Fibroblast of upper back skin (primary cell): ENCODE results near the gene ELOB.

Source experiments
- DNase-seq: peaks from one replicate; pipeline ENCODE4 v3.0.0-alpha.2; 2013

The ELOB gene

DNA sequence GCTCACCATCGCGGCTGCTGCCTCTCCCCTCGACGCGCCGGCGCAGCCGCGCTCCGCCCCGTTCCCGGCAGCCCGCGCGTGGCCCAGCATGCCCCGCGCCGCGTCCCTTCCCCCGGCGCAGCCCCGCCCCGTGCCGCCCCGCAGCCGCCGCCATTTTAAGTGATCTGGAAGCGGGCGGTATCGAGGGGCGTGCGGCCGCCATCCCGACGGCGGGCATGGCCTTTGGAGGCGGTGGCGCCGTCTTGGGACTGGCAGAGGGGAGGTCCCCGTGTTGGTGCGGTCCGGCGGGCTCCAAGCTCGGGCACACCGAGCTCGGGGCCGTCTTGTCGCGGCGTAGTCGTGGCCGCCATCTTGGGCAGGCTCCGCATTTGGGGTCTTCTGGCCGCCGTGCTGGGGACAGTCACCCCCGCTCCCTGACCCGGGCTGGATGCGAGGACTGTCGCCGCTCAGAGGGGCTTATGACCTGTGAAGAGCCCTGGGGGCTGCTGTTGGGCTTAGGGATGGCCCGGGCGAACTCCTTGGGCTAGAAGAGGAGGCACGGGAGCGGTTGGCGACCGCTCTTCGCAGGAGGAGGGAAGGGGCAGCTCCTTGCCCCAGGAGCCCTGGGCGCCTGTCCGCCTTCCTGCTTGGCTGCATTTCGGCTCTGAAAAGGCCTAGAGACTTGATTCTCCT lies at the start of gene ELOB:
ELOB (minus strand) TSS at position 50 of the 672 bp plus-strand sequence; CDS start at position 9, 41 bp downstream.
- peak; percentile 80 for DNase-seq

DNA sequence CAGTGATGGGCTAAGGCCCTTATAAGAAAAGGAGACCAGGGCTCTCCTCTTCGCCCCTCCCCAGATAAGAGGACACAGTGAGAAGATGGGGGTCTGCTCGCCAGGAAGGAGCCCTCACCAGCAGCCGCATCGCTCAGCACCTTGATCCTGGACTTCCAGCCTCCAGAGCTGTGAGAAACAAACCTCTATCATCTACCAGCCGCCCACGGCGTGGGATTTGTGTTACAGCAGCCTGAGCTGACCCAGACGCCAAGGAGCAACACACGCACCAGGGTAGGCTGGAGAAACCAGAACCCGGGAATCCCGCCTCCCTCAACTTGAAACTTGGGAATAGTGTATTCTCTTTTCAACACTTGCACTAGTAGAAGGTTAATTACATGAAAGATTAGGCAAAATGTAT lies 48.8 kb upstream of the ELOB start:
- no peak for DNase-seq

DNA sequence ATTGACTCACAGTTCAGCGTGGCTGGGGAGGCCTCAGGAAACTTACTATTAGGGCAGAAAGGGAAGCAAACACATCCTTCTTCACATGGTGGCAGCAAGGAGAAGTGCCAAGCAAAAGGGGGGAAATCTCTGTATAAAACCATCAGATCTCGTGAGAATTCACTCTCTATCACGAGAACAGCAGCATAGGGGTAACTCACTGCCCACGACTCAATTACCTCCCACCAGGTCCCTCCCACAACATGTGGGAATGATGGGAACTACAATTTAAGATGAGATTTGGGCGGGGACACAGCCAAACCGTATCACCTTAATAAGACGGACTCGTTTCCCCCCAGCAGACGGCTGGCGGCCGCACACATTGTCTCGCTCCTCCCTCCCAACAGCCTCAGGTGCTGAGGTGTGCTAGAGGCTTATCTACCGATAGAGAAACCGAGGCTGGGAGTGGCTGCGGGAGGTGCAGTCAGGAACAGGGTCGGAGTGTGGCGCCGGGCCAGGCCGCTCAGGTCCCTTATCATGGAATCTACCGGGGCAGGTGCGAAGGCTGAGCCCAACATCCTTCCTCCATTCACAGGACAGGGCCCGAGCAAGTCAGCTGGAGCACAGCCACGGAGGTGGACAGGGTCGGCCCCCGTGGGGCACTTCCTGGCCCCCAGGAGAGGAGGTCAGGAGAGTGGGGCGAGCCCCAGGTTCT lies 48.1 kb upstream of the ELOB start:
- DNase-seq, result no peak

DNA sequence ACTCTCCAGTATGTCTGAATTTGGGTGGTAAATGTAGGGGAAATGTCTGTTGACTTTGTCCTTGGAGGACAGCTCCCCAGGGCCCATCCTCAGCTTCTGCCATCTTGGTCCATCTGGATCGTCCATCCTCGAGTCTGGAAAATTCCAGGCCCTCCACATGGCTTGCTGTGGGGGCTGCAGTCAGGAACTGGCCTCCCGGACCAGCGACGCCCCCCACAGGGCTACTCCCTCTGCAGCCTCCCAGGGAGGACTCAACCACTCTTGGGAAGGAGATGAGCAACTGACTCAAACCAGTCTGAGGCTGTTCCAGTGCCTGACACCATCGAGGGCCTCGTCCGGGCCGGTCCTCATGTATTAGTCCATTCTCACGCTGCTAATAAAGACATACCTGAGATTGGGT lies 47.5 kb upstream of the ELOB start:
- DNase-seq, result no peak

DNA sequence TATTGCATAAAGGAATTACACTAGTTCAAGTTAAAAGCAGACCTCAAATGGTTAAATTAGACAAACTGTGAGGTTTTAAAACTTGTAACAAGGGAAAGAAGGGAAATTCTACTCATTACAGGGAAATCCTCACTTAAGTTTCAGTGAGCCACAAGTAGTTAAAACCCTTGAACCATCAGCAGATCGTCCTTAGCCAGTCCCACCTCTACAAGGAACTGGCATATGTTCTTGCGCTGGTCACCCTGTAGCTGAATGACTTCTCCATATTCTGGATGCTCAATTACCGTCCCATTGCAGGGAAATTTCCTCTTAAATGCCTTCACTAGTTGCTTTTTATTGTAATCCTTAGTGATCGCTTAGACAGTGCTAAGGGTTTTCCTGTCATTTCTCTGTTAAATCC lies 45.4 kb upstream of the ELOB start:
- DNase-seq, result no peak

DNA sequence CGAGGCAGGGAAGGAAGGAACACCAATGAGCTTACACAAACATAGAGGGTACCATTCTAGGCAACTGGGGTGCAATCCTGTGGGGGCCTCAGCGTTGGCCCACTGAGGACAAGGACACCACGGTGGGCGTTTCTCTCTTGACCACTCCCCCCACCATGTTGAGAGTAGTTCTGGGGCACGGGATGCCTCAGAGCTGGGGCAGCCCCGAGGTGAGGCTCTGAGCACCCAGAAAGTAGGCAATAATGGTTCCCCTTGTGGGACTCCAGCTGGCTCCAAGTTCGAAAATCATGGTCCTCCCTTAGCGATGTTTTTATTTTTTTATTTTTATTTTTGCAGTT lies 45.0 kb upstream of the ELOB start:
- no peak for DNase-seq

DNA sequence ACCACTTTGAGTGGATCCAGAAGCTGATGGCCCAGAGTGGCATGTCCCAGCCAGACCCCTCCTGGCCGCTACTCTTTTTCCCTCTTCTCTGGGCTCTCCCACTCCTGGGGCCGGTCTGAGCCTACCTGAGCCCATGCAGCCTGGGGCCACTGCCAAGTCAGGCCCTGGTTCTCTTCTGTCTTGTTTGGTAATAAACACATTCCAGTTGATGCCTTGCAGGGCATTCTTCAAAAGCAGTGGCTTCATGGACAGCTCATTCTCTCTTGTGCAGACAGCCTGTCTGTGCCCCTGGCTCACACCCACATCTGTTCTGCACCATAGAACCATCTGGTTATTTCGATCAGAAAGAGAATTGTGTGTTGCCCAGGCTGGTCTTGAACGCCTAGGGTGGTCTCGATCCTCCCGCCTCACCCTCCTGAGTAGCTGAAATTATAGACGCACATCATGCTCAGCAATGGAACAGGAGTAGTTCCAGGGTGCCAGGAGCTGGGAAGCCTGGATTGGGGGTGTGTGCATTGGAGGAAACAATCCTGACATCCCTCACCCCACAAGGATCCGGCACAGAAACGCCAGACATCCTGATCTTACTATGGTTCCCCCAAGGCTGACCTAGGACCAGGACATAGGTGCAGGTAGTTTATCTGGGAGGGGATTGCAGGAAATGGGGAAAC lies 44.5 kb upstream of the ELOB start:
- no peak for DNase-seq

DNA sequence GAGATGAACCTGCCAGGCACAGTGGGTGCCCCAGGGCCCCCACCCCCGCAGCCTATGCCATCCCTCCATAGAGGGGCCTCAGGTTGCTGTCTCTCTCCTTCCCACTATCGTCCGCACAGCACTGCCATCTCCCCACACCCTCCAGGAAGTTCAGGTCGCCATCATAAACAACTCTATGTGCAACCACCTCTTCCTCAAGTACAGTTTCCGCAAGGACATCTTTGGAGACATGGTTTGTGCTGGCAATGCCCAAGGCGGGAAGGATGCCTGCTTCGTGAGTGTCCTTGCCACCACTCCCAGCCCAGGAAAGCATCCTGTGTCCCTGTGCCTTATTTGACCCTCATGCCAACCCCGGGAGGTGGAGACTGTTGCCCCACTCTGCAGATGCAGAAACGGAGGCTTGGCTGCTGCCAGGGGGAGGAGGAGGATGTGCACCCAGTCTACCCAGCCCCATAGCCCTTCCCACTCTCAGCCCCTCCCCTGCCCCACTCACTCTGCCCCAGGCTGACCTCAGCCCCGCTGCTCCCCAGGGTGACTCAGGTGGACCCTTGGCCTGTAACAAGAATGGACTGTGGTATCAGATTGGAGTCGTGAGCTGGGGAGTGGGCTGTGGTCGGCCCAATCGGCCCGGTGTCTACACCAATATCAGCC lies 43.9 kb upstream of the ELOB start:
- no peak for DNase-seq

DNA sequence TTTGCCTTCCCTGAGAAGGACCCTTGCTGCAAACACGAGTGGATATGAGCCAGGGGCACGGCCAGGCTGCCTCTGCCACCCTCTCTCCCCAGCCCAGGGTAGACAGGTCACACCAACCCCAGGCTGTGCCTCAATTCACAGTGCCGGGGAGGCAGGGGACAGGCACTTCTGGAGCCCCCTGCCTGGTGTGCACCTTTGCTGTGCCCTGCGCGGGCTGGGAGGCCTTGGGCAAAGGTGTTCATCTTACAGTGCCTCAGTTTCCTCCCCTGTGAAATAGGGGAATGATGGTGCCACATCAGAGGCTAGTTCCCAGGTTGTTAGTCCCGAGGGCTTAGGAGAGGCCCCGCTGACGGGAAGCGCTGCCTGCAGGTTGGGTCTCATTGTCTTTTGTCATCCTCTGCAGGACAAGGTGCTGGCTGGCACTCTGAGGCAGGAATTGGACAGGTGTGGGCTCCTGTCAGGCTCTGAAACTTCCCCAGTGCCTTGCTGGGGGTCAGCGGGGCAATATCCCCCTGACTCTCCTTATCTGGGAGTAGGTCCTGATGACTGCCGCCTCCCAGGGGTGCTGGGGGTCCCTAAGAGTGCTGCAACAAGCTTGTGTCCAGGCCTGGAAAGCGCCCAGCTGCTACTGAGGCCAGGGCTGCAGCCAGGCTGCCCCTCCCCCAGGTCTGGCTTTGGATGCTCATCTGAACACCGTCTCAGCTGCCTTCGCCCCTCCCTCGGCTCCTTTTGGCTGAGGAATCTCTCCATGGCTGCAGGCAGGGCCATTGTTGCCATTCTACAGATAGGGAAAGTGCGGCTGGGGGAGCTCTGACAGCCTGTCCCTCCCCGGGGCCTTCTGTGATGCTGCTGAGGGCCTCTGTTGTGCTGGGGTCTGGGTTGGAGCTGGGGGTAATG lies 43.1 kb upstream of the ELOB start:
- DNase-seq, result no peak

DNA sequence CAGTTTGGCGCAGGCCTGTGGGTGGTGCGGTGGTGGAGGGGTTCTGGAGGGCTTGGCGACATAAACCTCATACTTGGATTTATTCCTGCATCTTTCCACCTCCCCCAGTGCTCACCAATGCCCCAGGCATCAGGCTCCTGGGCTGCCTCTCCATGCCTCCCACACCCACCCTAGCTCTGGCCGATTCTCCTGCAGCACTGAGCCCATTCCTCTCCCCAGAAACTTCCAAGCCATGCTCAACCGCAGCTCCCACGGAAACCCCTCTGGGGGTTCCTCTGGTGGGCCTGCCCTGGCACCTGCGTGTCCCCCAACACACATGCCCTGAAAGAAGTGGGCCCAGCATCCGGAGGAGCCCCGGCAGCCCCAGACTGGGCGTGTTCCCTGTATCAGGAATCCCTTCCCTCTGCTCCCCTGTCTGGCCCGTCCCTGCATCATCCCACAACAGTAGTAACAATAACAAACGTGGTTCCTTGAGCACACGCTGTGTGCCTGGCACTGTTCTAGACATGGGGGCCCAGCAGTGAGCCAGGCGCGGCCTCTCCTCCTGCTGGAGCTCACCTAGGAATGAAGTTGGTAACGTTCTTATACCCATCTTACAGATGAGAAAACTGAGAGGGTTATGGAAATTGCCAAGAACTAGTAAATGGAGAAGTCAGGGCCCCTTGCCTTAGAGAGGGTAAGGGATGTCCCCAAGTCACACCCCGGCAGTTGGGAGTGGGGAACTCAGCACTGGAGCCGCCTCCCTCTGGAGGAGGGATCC lies 42.3 kb upstream of the ELOB start:
- DNase-seq, result no peak

DNA sequence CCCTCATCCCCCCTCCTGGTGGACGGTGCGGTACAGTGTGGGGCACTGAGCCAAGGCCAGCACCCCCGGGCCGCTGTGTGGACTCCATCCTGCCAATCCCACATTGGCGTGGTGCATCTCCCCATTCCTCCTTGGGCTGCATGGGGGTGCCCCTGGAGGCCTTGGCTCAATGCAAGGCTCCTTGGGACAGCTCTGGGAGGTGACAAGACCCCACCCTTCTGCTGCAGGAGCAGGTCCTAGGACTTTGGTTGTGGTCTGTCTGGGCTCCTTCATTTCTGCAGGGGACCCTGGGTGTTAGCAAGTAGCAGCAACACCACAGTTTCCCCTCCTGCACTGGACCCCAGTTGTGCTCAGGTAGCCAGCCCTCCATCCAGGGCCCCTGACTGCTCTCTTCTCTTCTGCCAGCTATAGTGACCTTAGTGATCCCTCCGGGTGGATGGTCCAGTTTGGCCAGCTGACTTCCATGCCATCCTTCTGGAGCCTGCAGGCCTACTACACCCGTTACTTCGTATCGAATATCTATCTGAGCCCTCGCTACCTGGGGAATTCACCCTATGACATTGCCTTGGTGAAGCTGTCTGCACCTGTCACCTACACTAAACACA lies 41.3 kb upstream of the ELOB start:
- no peak for DNase-seq

DNA sequence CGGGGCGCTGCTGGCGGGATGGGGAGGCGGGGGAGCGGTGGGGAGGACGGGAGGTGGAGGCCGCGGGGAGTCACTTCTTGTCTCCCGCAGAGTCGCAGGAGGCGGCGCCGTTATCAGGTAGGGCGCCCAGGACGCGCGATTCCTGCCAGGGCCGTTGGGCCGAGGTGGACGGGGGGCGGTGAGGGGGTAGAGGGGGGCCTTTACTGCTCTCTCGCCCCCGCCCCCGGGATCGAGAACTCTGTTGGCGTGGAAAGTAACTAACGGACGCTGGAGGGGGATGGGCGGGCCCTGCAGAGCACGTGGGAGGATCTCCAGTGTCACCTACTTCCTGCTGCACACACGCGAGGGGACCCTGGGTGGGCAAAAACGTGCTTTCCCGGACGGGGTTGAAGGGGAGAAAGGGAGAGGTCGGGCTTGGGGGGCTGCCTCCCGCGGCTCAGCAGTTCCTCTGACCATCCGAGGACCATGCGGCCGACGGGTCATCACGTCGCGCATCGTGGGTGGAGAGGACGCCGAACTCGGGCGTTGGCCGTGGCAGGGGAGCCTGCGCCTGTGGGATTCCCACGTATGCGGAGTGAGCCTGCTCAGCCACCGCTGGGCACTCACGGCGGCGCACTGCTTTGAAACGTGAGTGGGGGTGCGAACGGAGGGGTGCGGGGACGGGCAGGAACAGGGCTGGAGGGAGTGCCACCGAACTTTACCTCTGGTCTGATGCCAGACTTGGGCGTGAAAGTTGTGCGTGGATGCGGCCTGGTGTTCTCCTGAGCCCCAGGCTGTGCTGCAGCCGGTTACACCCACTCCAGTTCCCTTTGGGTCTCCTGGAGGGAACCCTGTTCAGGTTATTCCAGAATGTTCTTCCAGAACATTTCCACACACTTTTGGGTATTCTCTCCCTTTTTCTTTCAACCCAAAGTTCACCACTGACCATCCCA lies 40.5 kb upstream of the ELOB start:
- DNase-seq, result no peak

DNA sequence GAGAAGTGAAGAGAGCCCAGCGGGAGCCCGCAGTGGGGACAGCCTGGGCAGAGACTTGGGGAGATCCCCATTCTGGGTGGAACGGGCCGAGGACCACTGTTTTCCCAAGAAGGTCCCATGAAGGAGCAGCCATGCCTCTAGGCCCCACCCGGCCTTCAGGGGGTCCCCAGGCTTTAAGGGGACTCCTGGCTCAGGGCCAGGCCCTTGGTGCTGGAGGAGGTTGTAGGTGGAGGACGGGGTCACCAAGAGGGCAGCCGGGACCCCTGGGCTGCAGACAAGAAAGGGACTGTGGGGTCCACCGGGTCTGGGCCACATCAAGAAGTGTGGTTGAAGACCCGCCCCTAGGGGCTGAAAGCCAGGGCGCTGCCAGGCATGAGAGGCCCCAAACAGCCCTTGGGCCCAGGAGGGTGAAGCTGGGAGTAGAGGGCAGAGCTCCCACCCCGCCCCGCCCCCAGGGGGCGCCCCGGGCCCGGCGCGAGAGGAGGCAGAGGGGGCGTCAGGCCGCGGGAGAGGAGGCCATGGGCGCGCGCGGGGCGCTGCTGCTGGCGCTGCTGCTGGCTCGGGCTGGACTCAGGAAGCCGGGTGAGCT lies 39.8 kb upstream of the ELOB start, which contains the start of gene PRSS21:
PRSS21 (plus strand) TSS at position 487 of the 589 bp plus-strand sequence; CDS start at position 519, 32 bp downstream.
- no peak for DNase-seq

DNA sequence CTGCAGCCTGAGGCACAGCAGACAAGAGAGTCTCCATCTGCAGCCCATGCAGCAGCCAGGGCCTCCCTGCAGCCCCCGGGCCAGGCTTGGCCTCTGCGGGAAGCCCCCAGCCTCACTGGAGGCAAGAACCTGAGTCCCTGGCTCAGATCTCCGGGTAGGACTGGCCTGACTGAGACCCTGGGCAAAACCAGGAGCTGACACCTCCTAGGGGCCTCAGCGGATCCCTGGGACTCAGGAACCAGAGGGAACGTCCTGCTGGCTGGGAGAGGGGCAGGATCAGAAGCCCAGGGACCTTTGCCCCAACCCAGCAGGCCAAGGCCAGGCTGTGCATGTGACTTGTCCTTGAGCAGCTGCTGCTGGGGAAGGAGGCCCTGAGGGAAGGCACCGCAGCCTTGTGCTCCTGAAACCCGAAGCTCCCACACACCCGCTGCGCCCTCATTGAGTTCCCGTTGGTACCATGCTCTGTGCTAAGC lies 38.3 kb upstream of the ELOB start:
- DNase-seq, result no peak

DNA sequence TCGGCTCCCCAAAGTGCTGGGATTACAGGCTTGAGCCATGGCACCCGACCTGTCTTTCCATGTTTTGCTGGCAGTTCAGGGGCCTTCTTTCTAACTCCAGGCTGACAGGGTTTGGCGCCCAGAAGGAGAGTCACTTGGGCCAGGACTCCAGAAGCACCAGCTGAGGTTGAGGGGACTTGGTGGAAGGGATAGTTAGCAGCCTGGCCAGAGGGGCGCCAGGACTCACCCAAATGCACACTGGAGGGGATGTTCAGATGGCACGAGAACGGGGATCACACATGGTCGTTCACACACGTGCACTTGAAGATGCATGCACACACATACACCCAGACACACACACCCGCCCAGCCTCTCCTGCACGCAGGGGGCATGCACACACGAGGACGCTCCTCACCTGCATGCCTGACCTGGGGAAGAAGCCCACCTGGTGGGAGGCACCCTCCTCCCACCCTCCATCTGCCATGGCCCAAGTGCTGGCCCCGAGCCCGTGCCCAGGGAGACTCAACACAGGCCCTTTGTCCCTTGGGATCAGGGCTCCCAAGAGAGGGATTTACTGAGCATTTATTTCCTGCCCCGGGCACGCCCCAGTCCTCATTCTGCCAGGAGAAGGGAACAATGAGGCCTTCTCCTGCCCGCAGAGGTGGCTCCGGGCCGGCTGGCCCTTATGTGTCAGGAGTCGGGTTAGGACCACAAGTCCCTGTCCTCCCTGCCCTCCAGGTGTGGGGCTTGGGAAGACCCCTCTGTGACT lies 37.6 kb upstream of the ELOB start:
- DNase-seq, result no peak

DNA sequence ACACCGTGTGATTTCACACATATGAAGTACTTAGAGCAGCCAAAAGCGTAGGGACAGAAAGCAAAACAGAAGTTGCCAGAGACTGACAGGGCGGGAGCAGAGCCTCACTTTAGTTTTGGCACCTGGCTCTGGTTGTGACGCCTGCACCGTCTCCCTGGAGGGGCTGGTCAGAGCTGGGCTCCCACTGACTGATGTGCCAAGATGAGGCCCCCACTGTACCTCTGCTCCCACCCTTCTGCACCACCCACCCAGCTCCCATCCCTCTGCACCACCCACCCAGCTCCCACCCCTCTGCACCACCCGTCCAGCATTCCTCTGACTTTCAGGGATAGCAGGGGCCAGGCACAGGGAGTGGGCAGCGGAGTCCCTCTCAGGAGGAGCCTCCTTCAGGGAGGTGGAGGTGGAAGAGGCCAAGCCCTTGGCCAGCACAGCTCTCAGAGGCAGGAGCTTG lies 36.7 kb upstream of the ELOB start:
- no peak for DNase-seq

DNA sequence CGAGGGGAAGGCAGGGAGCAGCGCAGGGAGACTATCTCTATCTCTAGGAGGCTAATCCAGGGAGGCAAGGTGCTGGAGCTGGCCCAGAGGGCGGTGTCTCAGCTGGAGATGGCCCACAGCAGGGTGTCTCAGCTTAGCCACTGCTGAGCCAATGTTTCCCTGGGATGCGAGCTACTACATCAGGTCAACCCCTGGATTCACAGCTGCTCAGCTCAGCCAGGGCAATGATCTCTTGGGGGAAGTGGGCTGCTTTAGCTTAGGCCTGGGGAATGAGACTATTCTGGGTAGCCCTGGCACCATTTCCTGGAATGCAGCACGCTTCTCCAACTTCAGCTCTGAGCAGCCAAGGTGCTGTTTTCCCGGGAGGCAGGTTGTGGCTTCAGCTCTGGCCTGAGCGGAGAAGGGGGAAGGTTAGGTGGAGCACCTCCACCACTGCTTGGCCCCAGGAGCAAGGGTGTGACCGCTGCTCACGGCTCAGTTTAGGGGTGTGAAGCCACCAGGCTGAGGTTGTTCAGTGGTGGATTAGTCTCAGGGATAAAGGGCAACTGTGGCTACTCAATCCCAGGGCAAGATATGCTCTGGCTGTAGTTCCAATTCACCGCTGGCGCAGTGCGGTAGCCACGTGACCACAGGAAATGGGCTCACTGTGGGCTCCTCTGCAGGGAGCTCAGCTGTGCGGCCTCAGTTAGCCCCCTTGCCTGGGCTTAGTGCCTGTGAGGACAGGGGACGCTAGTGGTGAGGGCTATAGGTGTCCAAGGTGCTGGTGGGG lies 34.8 kb upstream of the ELOB start:
- DNase-seq, result no peak

DNA sequence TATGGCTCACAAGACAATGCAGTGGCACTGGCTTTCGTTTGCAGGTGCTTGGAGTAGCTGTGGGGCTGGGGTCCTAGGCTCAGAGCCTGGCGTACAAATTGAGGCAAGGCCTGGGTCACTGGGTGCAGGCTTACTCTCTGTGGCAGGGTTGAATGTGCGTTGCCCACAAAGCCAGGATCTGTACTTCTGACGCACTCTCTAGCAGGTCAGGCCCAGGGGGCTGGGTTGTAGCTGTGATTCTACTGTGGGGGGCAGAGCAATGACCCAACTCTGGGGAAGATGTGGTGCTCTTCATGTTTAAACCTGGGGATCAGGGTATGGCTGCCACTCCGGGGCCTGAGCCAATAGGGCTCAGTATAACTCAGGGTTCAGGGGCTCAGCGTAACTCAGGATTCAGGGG lies 33.6 kb upstream of the ELOB start:
- no peak for DNase-seq
